A673 (cell line): ENCODE measurements around the gene CXCR6. TPM values are rescaled to one million over a fixed set of nuclear protein-coding genes. Genes with fewer than 3 reads are reported as not detected.

Experiments
- BruUV-seq: library from RNA; stranded (reverse); fragments of 400-500 nt; replicated peaks from 2 replicates; lab custom pipeline; 2021; lab: Mats Ljungman, UMichigan
- CTCF ChIA-PET: fragments of 300-600 bp; sonication (Branson Sonifier 250); formaldehyde crosslinking; loops from one replicate; lab custom pipeline; 2022; ENCODE audit warnings: antibody characterized with exemption; lab: Charles Lee
- POLR2A ChIA-PET: fragments of 300-600 bp; sonication (Branson Sonifier 250); formaldehyde crosslinking; loops from one replicate; lab custom pipeline; 2022; ENCODE audit warnings: antibody characterized with exemption; ENCODE audit not compliant: low non-redundant PET; lab: Charles Lee
- DNase-seq: peaks from one replicate; pipeline ENCODE4 v3.0.0-alpha.2; 2015; ENCODE audit warnings: low spot score
- H3K27ac ChIP-seq: fragments of 200-600 bp; sonication (generic); 2 replicates; pipeline ENCODE4 v1.5.1; 2016; ENCODE audit warnings: mixed run types, low read depth, mild to moderate bottlenecking, mixed read lengths, antibody characterized with exemption, low read length; ENCODE audit not compliant: poor library complexity, severe bottlenecking
- H3K27me3 ChIP-seq: fragments of 200-600 bp; sonication (generic); replicated peaks from 2 replicates; pipeline ENCODE4 v1.6.1; 2017; ENCODE audit warnings: mixed run types, low read depth, mild to moderate bottlenecking, mixed read lengths, antibody characterized with exemption, low read length; ENCODE audit not compliant: insufficient read depth, poor library complexity
- H3K36me3 ChIP-seq: fragments of 200-600 bp; sonication (generic); 2 replicates; pipeline ENCODE4 v1.6.1; 2016; ENCODE audit warnings: mixed run types, mild to moderate bottlenecking, mixed read lengths, antibody characterized with exemption, low read length; ENCODE audit not compliant: insufficient read depth, poor library complexity, severe bottlenecking
- H3K4me1 ChIP-seq: fragments of 200-600 bp; sonication (generic); 2 replicates; pipeline ENCODE4 v1.6.1; 2017; ENCODE audit warnings: mixed run types, mild to moderate bottlenecking, mixed read lengths, antibody characterized with exemption, low read length; ENCODE audit not compliant: insufficient read depth, poor library complexity, severe bottlenecking
- H3K4me3 ChIP-seq: fragments of 200-600 bp; sonication (generic); 2 replicates; pipeline ENCODE4 v1.5.1; 2016; ENCODE audit warnings: low read depth, mixed run types, mild to moderate bottlenecking, mixed read lengths, low read length; ENCODE audit not compliant: poor library complexity, severe bottlenecking
- H3K9me3 ChIP-seq: fragments of 200-600 bp; sonication (generic); 2 replicates; pipeline ENCODE4 v1.6.1; 2016; ENCODE audit warnings: mixed run types, low read depth, mild to moderate bottlenecking, mixed read lengths, antibody characterized with exemption, low read length; ENCODE audit not compliant: poor library complexity, severe bottlenecking
- EZH2 ChIP-seq: fragments of 200-600 bp; sonication (generic); IDR thresholded peaks from 2 replicates; pipeline ENCODE4 v1.6.1; 2017; ENCODE audit warnings: borderline replicate concordance, low read depth, mild to moderate bottlenecking, mixed read lengths, antibody characterized with exemption, low read length; ENCODE audit not compliant: poor library complexity, severe bottlenecking
- intact Hi-C: fragments of 100-400 bp; cut with micrococcal nuclease; formaldehyde crosslinking; loops from one replicate; pipeline ENCODE4 v1.10.0; 2022; ENCODE audit not compliant: unreplicated experiment
- total RNA-seq: library from RNA; stranded (reverse); gene quantifications from 2 replicates; pipeline ENCODE4 v1.2.3, GENCODE V29; 2021
- TF ChIP-seq, protein P1 (sequence below): fragments of 300-800, 200-600 bp; sonication (generic); conservative IDR thresholded peaks from 2 replicates; pipeline ENCODE4 v1.5.1; 2017; ENCODE audit warnings: low read depth, mild to moderate bottlenecking, antibody characterized with exemption, low read length, moderate library complexity, mixed read lengths

Gene CXCR6
- total RNA-seq, 1 experiment from 2014 or later = not detected

- no peak for DNase-seq
- TF ChIP-seq, protein P1, sequence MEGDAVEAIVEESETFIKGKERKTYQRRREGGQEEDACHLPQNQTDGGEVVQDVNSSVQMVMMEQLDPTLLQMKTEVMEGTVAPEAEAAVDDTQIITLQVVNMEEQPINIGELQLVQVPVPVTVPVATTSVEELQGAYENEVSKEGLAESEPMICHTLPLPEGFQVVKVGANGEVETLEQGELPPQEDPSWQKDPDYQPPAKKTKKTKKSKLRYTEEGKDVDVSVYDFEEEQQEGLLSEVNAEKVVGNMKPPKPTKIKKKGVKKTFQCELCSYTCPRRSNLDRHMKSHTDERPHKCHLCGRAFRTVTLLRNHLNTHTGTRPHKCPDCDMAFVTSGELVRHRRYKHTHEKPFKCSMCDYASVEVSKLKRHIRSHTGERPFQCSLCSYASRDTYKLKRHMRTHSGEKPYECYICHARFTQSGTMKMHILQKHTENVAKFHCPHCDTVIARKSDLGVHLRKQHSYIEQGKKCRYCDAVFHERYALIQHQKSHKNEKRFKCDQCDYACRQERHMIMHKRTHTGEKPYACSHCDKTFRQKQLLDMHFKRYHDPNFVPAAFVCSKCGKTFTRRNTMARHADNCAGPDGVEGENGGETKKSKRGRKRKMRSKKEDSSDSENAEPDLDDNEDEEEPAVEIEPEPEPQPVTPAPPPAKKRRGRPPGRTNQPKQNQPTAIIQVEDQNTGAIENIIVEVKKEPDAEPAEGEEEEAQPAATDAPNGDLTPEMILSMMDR = no peak
- no peak for TF ChIP-seq EZH2
- no TSS peak for BruUV-seq
- Histone ChIP-seq H3K27me3 (no peaks in the 10 kb centered on the region), H3K4me1 (no peaks in the 10 kb centered on the region), H3K9me3 (no peaks in the 10 kb centered on the region), H3K36me3 (peaks cover 2% of the 10 kb centered on the region), H3K27ac (no peak overlapping the region), H3K4me3 (no peak overlapping the region)
- ChIA-PET CTCF (no interaction called here), POLR2A (no interaction called here)
- intact Hi-C loops = no loop called here
Observed at GRCh38 chr3:45988362-45988761, 45.1 kb downstream of the CXCR6 start.

GRCh38 chr3:45988804-45989203 is 45.5 kb downstream of the CXCR6 start:
- Histone ChIP-seq H3K27ac (no peak overlapping the region), H3K4me1 (no peaks in the 10 kb centered on the region), H3K9me3 (no peaks in the 10 kb centered on the region), H3K36me3 (no peaks in the 10 kb centered on the region), H3K27me3 (no peaks in the 10 kb centered on the region), H3K4me3 (no peak overlapping the region)
- no TSS peak for BruUV-seq
- ChIA-PET POLR2A (no interaction called here), CTCF (no interaction called here)
- TF ChIP-seq EZH2 = no peak
- TF ChIP-seq, protein P1 = no peak
- no peak for DNase-seq
- intact Hi-C loops = no loop called here

GRCh38 chr3:45990181-45990580 is 46.9 kb downstream of the CXCR6 start:
- H3K27me3 ChIP-seq = no peaks in the 10 kb centered on the region
- ChIA-PET CTCF (no interaction called here), POLR2A (no interaction called here)
- no peak for DNase-seq
- TF ChIP-seq EZH2 = no peak
- TF ChIP-seq, protein P1 = no peak
- no peaks in the 10 kb centered on the region for H3K36me3 ChIP-seq
- no peaks in the 10 kb centered on the region for H3K4me1 ChIP-seq
- intact Hi-C loops = no loop called here
- no peaks in the 10 kb centered on the region for H3K9me3 ChIP-seq
- BruUV-seq = no TSS peak
- H3K27ac ChIP-seq = no peak overlapping the region
- H3K4me3 ChIP-seq = no peak overlapping the region
